Liver (tissue), 9 donors: ENCODE data around the gene RELA. TPM values are rescaled to one million over a fixed set of nuclear protein-coding genes. Genes with fewer than 3 reads are reported as not detected.
A peak's percentile ranks its signal among the peaks of the same experiment; 100 is the strongest.

Experiments
- DNase-seq: peaks from one replicate; pipeline ENCODE4 v3.0.0-alpha.2; 2017; ENCODE audit warnings: low spot score
- H3K27ac ChIP-seq, 2 donors: one replicate each; pipeline ENCODE4 v1.7.0; 2013; ENCODE audit warnings: inconsistent platforms in 2 of 2, low read length in 2 of 2, control low read depth in 1 of 2, low read depth in 1 of 2, mild to moderate bottlenecking in 1 of 2
- H3K27me3 ChIP-seq, 4 donors: one replicate each; pipeline versions ENCODE4 v1.6.1 to v1.7.0; 2013; ENCODE audit warnings: low read length in 3 of 4, inconsistent platforms in 1 of 4, mild to moderate bottlenecking in 1 of 4, moderate library complexity in 1 of 4; ENCODE audit not compliant: control insufficient read depth in 4 of 4, insufficient read depth in 4 of 4
- H3K36me3 ChIP-seq, 4 donors: one replicate each; pipeline versions ENCODE4 v1.6.1 to v1.7.0; 2013; ENCODE audit warnings: low read length in 3 of 4, mild to moderate bottlenecking in 3 of 4, low read depth in 1 of 4, moderate library complexity in 1 of 4; ENCODE audit not compliant: control insufficient read depth in 4 of 4, insufficient read depth in 3 of 4
- H3K4me1 ChIP-seq, 4 donors: one replicate each; pipeline versions ENCODE4 v1.6.1 to v1.7.0; 2013; ENCODE audit warnings: low read length in 3 of 4, mild to moderate bottlenecking in 3 of 4, moderate library complexity in 1 of 4; ENCODE audit not compliant: control insufficient read depth in 4 of 4, insufficient read depth in 4 of 4
- H3K4me3 ChIP-seq, 3 donors: one replicate each; pipeline versions ENCODE4 v1.6.1 to v1.7.0; 2013; ENCODE audit warnings: low read length in 3 of 3, control low read depth in 1 of 3, low read depth in 1 of 3, mild to moderate bottlenecking in 1 of 3
- H3K9ac ChIP-seq, 2 donors: one replicate each; pipeline ENCODE4 v1.7.0; 2013; ENCODE audit warnings: low read length in 2 of 2, mild to moderate bottlenecking in 2 of 2, moderate library complexity in 2 of 2, control low read depth in 1 of 2, low read depth in 1 of 2
- H3K9me3 ChIP-seq, 4 donors: one replicate each; pipeline versions ENCODE4 v1.6.1 to v1.7.0; 2013; ENCODE audit warnings: low read length in 3 of 4; ENCODE audit not compliant: control insufficient read depth in 4 of 4
- ATF3 ChIP-seq: IDR thresholded peaks from 2 replicates; pipeline ENCODE4 v1.6.1; 2016; ENCODE audit warnings: antibody characterized with exemption
- CTCF ChIP-seq: fragments of 150-350 bp; IDR thresholded peaks from 2 replicates; pipeline ENCODE4 v1.5.1; 2017; ENCODE audit warnings: improper control_type of control experiment, low read depth, low read length; ENCODE audit not compliant: missing input control
- EGR1 ChIP-seq, 2 donors: IDR thresholded peaks; 2 replicates each; pipeline ENCODE4 v1.6.1; 2016 to 2018; ENCODE audit warnings: antibody characterized with exemption in 2 of 2, low read depth in 2 of 2
- FOXA1 ChIP-seq: IDR thresholded peaks from 2 replicates; pipeline ENCODE4 v1.6.1; 2016; ENCODE audit warnings: antibody characterized with exemption
- FOXA2 ChIP-seq: IDR thresholded peaks from 2 replicates; pipeline ENCODE4 v1.6.1; 2016; ENCODE audit warnings: antibody characterized with exemption
- GABPA ChIP-seq, 2 donors: IDR thresholded peaks in 1 of 2; conservative IDR thresholded peaks in 1 of 2; 2 replicates each; pipeline ENCODE4 v1.6.1; 2016; ENCODE audit warnings: antibody characterized with exemption in 2 of 2, mild to moderate bottlenecking in 1 of 2, moderate library complexity in 1 of 2
- HNF4A ChIP-seq, 2 donors: conservative IDR thresholded peaks; 2 replicates each; pipeline ENCODE4 v1.6.1; 2016; ENCODE audit warnings: antibody characterized with exemption in 2 of 2, mild to moderate bottlenecking in 2 of 2
- JUND ChIP-seq, 2 donors: IDR thresholded peaks; 2 replicates each; pipeline ENCODE4 v1.6.1; 2016; ENCODE audit warnings: antibody characterized with exemption in 2 of 2
- MAX ChIP-seq: IDR thresholded peaks from 2 replicates; pipeline ENCODE4 v1.6.1; 2016; ENCODE audit warnings: antibody characterized with exemption
- REST ChIP-seq: IDR thresholded peaks from 2 replicates; pipeline ENCODE4 v1.6.1; 2016; ENCODE audit warnings: antibody characterized with exemption, mild to moderate bottlenecking
- RXRA ChIP-seq, 2 donors: IDR thresholded peaks; 2 replicates each; pipeline ENCODE4 v1.6.1; 2017 to 2018; ENCODE audit warnings: antibody characterized with exemption in 2 of 2, mild to moderate bottlenecking in 1 of 2
- SP1 ChIP-seq: IDR thresholded peaks from 2 replicates; pipeline ENCODE4 v1.6.1; 2018; ENCODE audit warnings: antibody characterized with exemption, mild to moderate bottlenecking
- TAF1 ChIP-seq: conservative IDR thresholded peaks from 2 replicates; pipeline ENCODE4 v1.6.1; 2016; ENCODE audit warnings: antibody characterized with exemption, mild to moderate bottlenecking
- ZBTB33 ChIP-seq: IDR thresholded peaks from 2 replicates; pipeline ENCODE4 v1.6.1; 2016; ENCODE audit warnings: antibody characterized with exemption
- WGBS: extraction: QIAGEN DNeasy Blood & Tissue Kit; methylation state at CpG from one replicate; pipeline ENCODE4 v1.1.7; 2013; 5-methylcytosine and 5-hydroxymethylcytosine counted together
- polyA plus RNA-seq, 2 donors: library from polyadenylated mRNA; stranded (reverse) in 1 of 2; unstranded in 1 of 2; fragments of 200-250 nt in 1 of 2; fragments of >200 nt in 1 of 2; fragmentation: Nextera tagmentation in 1 of 2; extraction: Ambion mirVana in 1 of 2; gene quantifications; one replicate each; pipeline versions ENCODE4 v1.2.1 to v1.2.3, GENCODE V29; 2013 to 2015
- total RNA-seq, 2 donors: library from RNA; depleted of rRNA; stranded (reverse); fragments of >200 nt; gene quantifications; one replicate each; pipeline ENCODE4 v1.2.3, GENCODE V29; 2014
- donor health status: healthy.
- donor health status: healthy.
- donor health status: healthy.
- donor health status: healthy.
- donor health status: healthy.

Gene RELA
- total and polyA plus RNA-seq, 4 donors, result 11.1 to 30.7 (median 22.0) TPM

- TF ChIP-seq REST (no peak), HNF4A (conservative IDR thresholded peaks at IDR 0.05) (peak; percentile 58 to 73)
These were observed 13.7 kb downstream of the RELA start (continued) for GRCh38 chr11:65648997-65649493.

- Histone ChIP-seq H3K27ac (peak overlapping the region; percentile 37 to 72), H3K9ac (peak overlapping the region in 1 of 2 donors; percentile 9), H3K4me1 (peaks cover 16 to 35% (median 26%) of the 10 kb centered on the region in 4 donors), H3K36me3 (peaks cover 4 to 10% (median 6%) of the 10 kb centered on the region in 4 donors), H3K9me3 (no peaks in the 10 kb centered on the region), H3K27me3 (no peaks in the 10 kb centered on the region), H3K4me3 (peak overlapping the region; percentile 31 to 56 (median 52))
- TF ChIP-seq ATF3 (no peak), RXRA (IDR thresholded peaks at IDR 0.05) (no peak), FOXA2 (no peak), SP1 (peak; percentile 41)
- DNase-seq, result peak; percentile 44
- 23% methylated on average over 87 of the region's 87 CpGs for WGBS
These were observed 15.6 kb downstream of the RELA start for GRCh38 chr11:65646958-65647701.

- Histone ChIP-seq H3K27ac (no peak overlapping the region), H3K27me3 (no peaks in the 10 kb centered on the region), H3K4me1 (peaks cover 10 to 28% (median 22%) of the 10 kb centered on the region in 4 donors), H3K36me3 (peaks cover 4 to 10% (median 6%) of the 10 kb centered on the region in 4 donors), H3K4me3 (no peak overlapping the region), H3K9me3 (no peaks in the 10 kb centered on the region), H3K9ac (no peak overlapping the region)
- no peak for TF ChIP-seq EGR1 (IDR thresholded peaks at IDR 0.05; ENCODE audit: low read depth in 2 of 2)
- no peak for TF ChIP-seq TAF1
- TF ChIP-seq ATF3, result no peak
- no peak for TF ChIP-seq HNF4A (conservative IDR thresholded peaks at IDR 0.05)
- no peak for TF ChIP-seq MAX
- no peak for TF ChIP-seq FOXA1
- TF ChIP-seq ZBTB33, result no peak
- TF ChIP-seq GABPA (IDR thresholded peaks at IDR 0.05 in 1 of 2, conservative IDR thresholded peaks at IDR 0.05 in 1 of 2), result no peak
- TF ChIP-seq CTCF, result no peak
- TF ChIP-seq SP1, result no peak
- TF ChIP-seq FOXA2, result no peak
- TF ChIP-seq JUND (IDR thresholded peaks at IDR 0.05), result no peak
- DNase-seq, result peak; percentile 30
- WGBS, result 83% methylated on average over 68 of the region's 68 CpGs
These were observed 16.3 kb downstream of the RELA start for GRCh38 chr11:65646288-65646957.
